Lung microvascular endothelial cell (primary cell): ENCODE data around the gene FER. TPM values are rescaled to one million over a fixed set of nuclear protein-coding genes. Genes with fewer than 3 reads are reported as not detected.
"Not testable (repeated sequence)": the region's sequence is repeated elsewhere in the genome, so short reads cannot be mapped to it uniquely, and the experiment has no call there.

ENCODE experiments used
- DNase-seq, 2 donors: peaks; one replicate each; pipeline versions ENCODE4 v3.0.0 to v3.0.0-alpha.2; 2010; ENCODE audit warnings: low read depth in 2 of 2
- total RNA-seq: library from RNA; depleted of rRNA; stranded (reverse); fragments of >200 nt; gene quantifications from 2 replicates; pipeline ENCODE4 v1.2.1, GENCODE V29; 2014

FER gene
- total RNA-seq, 1 donor from 2014 or later, result 18.3 TPM

GRCh38 chr5:108747111-108747773 lies 455 bp upstream of the FER start:
- no peak for DNase-seq

GRCh38 chr5:108748401-108749127 lies 867 bp downstream of the FER start:
- DNase-seq, result peak; percentile 99

- peak; percentile 11 to 20 for DNase-seq
Observed at GRCh38 chr5:108749128-108749861, 1.6 kb downstream of the FER start.

GRCh38 chr5:108753331-108753730 lies 5.6 kb downstream of the FER start:
- DNase-seq, result no peak

- DNase-seq, result peak in 1 of 2 donors; percentile 10
Observed at GRCh38 chr5:108753877-108754276, 6.2 kb downstream of the FER start.

- no peak for DNase-seq
Observed at GRCh38 chr5:108760512-108760911, 12.8 kb downstream of the FER start.

- DNase-seq, result no peak
Observed at GRCh38 chr5:108762660-108763059, 15.0 kb downstream of the FER start.

- DNase-seq, result no peak
Observed at GRCh38 chr5:108763222-108763916, 15.7 kb downstream of the FER start.

GRCh38 chr5:108765647-108766046 lies 17.9 kb downstream of the FER start:
- DNase-seq, result no peak

GRCh38 chr5:108766916-108767315 lies 19.2 kb downstream of the FER start:
- not testable (repeated sequence) for DNase-seq

- DNase-seq, result no peak
Observed at GRCh38 chr5:108769352-108769751, 21.7 kb downstream of the FER start.

- no peak for DNase-seq
Observed at GRCh38 chr5:108772626-108773025, 24.9 kb downstream of the FER start.

GRCh38 chr5:108773330-108773729 lies 25.6 kb downstream of the FER start:
- DNase-seq, result no peak

- DNase-seq, result not testable (repeated sequence)
Observed at GRCh38 chr5:108774079-108774478, 26.4 kb downstream of the FER start.

GRCh38 chr5:108777582-108777981 lies 29.9 kb downstream of the FER start:
- not testable (repeated sequence) for DNase-seq

GRCh38 chr5:108784577-108784976 lies 36.9 kb downstream of the FER start:
- DNase-seq, result not testable (repeated sequence)

GRCh38 chr5:108786806-108787483 lies 39.2 kb downstream of the FER start:
- DNase-seq, result no peak

GRCh38 chr5:108788142-108788541 lies 40.4 kb downstream of the FER start:
- DNase-seq, result no peak

- no peak for DNase-seq
Observed at GRCh38 chr5:108793207-108793606, 45.5 kb downstream of the FER start.

GRCh38 chr5:108794349-108794748 lies 46.7 kb downstream of the FER start:
- not testable (repeated sequence) for DNase-seq

- DNase-seq, result no peak
Observed at GRCh38 chr5:108797396-108797795, 49.7 kb downstream of the FER start.
